HG03064 (cell line): ENCODE data around the gene LSM14B.

Experiments
- ATAC-seq: cut with Tn5 transposase; IDR thresholded peaks from one replicate; pipeline ENCODE4 v1.9.1; 2021; ENCODE audit warnings: low read depth; ENCODE audit not compliant: unreplicated experiment

LSM14B gene

DNA sequence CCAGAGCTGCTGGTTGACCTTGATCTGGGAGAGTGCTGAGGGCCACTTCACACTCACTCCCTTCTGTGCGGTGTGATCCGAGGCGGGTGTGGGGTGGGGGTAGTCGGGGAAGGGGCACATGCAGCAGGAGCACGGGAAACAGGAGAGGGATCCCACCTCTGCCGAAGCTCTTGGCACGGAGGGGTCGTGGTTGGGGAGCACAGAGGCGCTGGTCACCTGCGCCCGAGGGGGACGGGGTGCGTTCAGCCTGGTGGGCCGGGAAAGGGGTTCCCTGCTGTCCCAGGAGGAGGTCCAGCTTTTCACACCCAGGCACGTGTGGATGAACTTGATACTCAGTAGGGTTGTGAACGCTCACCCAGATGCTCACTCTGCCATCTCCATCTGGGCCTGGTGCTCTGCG, 38.6 kb downstream of the LSM14B start:
- no peak for ATAC-seq

DNA sequence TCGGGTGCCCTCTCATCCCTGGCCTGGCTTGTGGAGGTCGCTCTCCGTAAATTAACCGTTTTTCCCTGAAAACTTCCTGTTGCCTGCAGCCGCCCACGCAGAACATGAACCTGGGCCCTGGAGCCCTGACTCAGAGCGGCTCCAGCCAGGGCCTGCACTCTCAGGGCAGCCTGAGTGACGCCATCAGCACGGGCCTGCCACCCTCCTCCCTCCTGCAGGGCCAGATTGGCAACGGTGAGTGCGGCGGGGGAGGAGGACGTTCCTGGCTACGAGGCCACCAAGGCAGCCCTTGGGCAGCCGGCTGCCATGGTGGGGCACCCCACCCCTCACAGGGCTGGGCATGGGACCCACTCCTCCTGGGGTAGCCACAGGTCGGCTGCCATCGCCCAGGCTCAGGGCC, 39.1 kb downstream of the LSM14B start:
- ATAC-seq: no peak

DNA sequence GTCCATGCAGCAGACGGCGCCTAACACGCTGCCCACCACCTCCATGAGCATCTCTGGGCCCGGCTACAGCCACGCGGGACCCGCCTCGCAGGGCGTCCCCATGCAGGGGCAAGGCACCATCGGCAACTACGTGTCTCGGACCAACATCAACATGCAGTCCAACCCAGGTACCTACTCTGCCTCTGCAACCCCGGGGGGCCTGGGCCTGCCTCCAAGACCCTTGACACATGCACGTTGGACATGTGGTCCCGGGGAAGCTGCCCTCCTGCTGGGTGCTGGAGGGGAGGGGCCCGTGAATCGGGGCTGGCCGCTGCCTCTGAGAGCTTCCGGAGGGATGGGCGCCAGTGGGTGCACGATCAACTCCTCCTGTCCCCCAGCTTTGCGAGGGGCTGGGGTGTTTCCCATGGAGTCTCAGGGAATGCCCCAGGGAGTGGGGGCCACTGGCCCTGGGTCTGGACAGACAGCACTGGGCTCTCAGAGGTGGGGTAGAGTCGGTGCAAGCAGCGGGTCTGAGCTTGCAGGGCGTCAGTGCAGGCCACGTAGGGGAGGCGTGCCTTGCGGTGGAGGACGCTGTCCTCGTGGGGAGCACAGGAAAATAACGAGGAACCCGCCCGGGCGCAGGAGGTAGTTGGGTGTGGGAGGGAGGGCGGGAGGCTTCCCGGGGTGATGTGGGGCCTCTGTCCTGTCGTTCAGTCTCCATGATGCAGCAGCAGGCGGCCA, 40.6 kb downstream of the LSM14B start:
- ATAC-seq: no peak

DNA sequence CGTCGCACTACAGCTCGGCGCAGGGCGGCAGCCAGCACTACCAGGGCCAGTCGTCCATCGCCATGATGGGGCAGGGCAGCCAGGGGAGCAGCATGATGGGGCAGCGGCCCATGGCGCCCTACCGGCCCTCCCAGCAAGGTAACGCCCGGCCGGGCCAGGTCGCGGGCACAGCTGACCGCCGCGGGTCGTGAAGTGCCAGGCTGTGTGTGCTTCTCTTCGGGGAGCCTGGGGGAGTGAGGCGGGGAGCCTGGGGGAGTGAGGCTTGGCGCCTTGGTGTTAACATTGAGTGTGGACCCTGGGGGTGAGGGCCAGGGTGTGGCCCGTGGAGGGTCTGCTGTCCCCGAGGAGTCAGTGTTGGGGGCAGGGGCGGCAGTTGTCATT, 41.2 kb downstream of the LSM14B start:
- no peak for ATAC-seq

DNA sequence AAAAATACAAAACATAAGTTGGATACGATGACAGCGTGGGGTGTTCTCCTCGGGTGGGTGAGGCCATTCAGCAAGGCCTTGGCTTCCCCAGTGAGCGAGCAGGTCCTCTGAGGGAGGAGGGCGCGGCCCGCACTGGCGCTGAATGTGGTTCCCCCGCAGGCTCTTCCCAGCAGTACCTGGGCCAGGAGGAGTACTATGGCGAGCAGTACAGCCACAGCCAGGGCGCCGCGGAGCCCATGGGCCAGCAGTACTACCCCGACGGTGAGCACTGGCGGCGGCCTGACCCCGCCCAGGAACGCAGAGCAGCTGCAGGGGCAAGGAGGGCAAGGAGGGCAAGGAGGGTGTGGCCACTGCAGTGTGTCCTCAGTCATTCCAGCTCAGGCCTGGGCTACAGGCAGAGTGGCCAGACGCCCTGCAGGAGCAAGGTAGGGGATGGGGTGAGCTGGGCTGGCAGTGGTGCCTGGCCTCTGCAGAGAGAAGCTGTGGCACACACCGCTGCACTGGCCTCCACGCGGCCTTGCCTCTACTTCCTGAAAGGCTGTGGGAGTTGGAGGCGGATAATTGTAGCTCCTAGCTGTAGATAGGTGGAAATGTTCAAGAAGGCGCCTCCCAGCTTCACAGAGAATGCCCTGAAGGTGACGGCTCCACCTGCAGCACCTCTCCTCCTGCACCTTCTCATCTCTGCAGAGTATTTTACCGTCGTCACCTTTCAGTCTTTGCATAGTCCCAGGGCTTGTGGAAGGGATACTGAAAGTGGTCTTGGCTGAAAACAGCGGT, 41.9 kb downstream of the LSM14B start:
- no peak for ATAC-seq

DNA sequence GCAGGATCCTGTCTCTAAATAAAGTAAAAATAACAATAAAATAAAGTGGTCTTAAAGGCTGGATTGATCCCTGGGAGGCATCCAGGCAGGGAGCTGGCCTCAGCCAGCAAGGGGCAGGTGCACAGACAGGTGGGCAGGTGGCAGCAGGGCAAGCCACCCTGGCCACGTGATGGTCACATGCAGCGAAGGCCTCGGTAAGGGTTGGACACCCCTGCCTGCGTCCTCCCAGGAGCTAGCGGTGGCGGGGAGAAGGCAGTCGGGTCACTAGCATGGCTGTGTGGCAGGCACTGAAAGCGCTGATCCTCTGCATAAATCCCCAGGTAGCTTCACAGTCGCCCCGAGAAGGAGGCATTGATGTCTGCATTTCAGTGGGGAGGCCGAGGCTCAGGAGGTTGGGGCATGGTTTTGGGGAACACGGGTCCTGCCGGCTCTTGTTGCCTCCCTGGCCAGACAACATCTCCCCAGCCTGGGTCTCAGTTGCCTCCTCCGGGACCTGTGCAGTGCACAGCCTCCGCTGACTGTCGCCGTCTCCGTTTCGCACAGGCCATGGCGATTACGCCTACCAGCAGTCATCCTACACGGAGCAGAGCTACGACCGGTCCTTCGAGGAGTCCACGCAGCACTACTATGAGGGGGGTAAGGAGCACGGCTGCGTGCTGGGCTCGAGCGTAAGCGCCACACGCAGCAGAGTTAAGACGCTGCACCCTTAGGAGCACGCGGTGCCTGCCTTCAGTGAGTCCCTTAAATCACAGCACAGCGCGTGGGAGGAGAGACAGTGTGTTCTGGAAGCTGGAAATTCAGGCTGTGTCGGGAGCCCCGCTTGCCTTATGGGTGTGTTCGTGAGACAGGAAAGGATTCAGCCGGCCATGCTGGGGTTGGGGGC, 42.8 kb downstream of the LSM14B start:
- no peak for ATAC-seq

DNA sequence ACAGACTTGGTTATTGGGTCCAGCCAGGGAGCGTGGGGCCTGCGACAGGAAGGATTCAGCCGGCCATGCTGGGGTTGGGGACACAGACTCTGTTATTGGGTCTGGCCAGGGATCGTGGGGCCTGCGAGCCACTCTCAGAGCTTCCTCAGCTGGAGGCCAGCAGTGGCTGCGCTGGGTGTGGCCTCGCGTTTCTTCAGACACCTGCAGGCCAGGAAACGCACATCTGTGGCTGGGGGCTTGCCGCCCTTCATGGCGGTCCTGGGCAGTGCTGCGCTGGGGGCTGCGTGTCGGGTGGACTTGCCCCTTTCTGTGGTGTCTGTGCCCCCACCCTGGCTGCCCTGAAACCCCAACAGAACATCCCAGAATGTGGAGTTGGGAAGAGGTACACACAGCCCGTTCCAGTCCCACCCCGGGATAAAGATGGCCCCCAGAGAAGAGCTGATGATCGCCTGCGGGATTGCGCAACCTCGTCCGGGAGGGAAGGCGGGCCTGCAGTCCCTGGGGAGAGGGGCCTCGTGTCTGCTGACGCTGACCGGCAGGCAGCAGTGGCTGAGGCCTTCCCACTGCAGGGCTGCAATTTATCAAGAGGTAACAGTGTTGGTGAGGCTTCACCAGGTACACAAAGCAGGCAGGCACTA, 43.6 kb downstream of the LSM14B start:
- no peak for ATAC-seq

DNA sequence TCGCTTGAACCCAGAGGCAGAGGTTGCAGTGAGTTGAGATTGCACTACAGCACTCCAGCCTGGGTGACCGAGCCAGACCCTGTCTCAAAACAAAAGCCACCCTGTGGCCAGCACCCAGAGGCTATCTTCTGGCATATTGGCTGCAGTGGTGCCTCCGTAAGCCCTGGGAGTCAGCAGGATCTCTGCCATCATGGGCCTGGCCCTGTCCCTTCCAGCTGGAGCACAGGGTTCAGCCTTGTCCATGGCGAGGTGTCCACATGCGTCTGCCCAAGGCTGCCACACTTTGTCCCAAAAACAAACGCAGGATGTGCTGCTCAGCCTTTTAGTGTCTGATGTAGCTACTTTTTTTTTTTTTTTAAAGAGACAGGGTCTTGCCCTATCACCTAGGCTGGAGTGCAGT, 45.2 kb downstream of the LSM14B start:
- ATAC-seq: no peak

DNA sequence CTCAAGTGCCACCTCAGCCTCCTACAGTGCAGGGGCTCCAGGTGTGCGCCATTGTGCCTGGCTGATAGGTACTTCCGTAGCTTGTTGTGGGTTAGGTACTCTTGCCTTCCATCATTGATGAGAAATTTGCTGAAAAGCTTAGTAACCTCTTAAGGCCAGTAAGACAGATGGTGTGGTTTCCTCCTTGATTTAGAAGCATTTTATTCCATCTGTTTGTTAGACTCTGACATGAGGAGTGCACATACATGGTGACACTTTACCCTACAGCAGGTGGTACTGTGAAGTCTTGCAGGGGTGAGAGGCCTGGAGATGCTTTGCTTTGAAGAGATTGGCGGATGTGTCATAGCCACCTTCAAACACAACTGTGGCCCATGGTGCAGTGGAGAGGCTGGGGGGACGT, 45.8 kb downstream of the LSM14B start:
- ATAC-seq: no peak

DNA sequence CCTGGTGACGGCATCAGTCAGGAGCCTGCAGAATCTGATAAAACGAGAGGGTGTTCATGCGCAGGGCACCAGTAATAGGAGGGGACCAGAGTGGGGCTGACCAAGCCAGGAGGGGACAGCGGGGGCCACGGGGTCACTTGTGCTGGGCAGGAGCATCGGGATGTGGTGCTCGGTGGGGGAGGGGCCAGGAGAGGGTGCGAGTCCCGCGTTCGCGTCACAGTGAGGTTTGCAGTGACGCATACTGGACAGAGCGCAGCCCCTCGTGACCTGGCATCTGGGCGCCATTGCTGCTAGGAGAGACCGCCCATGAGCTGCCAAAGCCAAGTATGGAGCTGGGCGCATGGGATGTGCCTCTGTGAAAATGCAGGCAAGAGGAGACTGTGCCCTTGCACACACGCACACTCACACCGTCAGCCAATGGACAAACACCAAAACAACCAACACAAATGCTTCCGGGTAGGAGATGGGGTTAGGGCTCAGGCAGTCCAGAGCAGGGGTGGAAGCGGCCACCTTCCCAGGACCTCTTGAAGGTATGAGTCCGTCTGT, 46.7 kb downstream of the LSM14B start:
- ATAC-seq: no peak

DNA sequence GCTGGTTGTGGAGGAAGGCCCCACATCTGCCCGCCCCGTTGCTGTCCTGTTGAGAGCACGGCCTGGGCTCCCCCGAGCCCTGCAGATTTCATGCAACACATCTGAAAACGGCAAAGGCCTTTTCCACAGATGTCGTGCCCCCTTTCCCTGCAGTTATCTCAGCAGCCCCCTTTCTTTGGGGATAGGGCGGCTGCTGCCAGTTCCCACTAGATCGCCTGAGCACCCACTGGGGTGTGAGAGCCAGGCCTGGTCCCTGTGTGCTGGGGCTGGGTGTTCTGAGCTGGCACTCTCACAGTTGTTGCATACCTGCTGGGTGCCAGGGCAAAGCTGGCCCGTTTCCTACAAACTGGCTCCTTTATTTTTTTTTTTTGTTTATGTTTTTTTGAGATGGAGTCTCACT, 48.3 kb downstream of the LSM14B start:
- ATAC-seq: no peak

DNA sequence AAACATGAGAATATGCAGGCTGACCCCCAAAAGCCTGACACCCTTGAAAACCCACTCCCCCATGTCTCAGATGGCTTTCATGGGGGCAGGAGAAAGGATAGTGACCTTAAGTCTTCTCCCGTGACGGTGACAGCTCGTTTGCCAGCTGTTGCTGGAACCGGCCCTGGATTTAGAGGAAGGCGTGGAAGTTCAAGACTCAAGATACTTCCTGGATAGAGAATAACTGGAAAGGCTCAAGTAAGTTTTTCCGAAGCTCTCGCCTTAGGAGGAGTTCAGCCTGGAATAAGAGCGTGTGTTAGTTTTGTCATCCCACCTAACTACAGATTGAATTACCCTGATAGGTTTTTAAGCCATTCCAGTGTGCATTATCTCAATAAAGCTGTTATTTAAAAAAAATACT, 49.0 kb downstream of the LSM14B start:
- ATAC-seq: no peak

DNA sequence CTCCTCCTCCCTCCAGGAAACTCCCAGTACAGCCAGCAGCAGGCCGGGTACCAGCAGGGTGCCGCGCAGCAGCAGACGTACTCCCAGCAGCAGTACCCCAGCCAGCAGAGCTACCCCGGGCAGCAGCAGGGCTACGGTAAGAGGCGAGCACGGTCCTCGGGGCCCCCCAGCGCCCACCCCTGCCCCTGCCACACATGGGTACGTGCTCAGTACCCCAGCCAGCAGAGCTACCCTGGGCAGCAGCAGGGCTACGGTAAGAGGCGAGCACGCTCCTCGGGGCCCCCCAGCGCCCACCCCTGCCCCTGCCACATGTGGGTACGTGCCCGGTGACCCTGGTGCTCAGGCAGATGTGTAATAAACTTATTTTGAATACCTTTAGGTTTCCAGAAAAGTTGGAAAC, 50.4 kb downstream of the LSM14B start:
- ATAC-seq: no peak

DNA sequence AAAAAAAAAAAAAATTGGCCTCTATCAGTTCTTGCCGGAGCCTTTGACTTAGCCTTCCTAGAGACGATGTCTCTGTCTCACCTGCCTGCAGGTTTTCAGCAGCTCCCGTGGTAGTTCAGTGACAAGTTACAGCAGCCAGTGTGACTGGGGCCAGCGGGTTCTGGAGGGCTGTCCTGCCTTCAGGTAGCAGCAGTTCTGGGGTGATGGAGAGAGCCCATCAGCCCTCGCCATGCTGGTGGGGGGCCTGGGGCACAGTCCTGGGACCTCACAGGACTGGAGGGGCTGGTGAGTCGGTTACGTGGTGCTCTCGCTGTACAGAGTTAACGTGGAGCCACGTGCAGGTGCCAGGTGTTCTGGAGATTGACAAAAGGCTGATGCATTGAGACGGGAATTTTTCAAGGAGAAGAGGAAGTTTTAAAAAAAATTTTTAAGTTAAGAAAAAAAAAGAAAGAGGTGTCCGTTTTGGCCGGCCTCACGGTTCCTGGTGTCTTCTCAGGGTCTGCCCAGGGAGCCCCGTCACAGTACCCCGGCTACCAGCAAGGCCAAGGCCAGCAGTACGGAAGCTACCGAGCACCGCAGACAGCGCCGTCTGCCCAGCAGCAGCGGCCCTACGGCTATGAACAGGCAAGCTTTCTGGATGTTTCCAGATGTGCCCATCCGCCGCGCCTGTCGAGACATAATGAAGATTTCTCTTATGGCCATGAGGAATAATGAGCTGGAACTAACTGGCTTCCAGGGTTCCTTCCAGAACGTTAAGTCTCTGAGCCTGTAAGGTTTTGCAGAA, 51.9 kb downstream of the LSM14B start:
- no peak for ATAC-seq

DNA sequence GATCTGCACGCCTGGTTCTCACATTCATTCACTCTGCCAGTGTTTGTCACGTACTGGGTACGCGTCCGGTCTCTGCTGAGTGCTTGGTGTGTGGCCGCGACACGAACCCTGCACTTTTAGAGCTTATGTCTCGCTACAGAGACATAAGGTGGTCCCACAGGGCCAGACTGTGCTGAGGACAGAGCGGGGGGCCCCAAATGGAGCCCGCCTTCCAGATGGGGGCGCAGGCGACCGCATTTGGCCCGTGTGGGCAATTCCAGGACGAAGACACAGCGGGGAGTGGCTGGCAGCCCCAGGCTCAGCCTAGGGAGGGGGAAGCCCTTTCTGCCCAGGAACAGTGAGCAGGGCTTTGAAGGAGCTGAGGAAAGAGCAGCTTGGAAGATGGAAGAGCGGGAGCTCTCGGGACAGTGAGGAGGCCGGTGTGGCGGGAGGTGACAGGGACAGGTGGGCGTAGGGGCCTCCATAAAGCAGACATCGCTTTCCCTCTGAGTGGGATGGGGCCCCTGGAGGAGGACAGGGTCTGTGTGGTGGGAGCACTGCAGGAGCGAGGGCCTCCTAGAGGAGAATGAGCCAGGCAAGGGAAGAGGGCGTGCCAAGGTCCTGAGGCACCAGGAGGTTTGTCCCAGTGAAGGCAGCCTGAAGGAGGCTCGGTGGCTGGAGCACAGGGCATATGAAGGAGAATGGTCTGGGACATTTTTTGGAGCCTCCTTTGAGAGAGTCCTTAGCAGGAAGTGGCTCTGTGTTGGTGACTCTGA, 52.8 kb downstream of the LSM14B start:
- no peak for ATAC-seq

DNA sequence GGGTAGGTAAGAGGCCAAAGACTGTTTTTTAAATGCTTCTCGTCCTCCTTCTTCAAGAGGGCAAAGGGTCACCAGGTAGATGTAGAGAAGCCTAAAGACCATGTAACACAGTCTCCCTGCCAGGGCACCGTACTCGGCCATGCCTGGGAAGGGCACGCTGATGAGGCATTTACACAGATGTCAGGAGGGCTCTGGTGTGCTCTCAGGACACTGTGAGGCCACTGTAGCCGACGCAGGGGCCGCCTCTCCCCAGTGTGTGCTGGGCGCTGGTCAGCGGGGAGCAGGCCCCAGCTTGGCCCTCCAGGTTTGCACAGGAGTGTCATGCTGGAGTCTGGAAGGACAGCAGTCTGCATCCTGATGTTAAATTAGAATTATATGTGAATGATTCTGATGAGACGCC, 53.4 kb downstream of the LSM14B start:
- ATAC-seq: no peak

DNA sequence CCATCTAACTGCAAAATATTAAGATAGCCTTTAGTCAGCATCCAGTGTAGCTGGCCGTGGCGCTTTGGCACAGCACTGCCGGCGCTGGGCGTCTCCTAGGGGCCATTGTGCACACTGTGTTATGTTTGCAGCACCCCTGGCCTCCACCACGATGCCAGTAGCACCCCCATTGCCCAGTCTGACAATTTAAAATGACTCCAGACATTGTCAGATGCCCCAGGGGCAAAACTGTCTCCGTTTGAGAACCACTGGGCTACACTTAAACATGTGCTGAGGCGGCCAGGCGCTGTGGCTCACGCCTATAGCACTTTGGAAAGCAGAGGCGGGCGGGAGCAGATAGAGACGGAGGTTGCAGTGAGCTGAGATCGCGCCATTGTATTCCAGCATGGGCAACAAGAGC, 54.6 kb downstream of the LSM14B start:
- ATAC-seq: no peak

DNA sequence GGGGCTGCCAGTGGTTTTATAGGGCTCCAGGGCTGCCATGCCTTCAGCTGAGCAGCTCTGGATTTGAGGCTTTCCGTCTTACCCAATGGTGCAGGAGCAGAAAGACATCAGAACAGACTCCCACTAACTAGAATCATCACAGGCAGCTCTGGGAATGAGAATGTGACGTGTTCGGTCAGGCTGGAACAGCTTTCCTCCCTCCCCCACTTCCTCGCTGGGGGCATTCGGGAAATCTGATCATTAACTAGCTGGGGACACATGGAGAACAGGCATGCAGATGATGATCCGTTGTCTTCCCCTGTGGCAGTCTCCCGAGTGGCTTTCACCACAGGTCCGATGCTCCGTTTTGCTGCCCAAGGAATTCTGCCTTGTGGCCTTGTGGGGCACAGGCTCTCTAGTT, 55.0 kb downstream of the LSM14B start:
- ATAC-seq: no peak
